Panc1 (cell line): Measurements from ENCODE around the gene CCR1. TPM values are rescaled to one million over a fixed set of nuclear protein-coding genes. Genes with fewer than 3 reads are reported as not detected.
A peak's percentile ranks its signal among the peaks of the same experiment; 100 is the strongest.

ENCODE experiments used
- ATAC-seq: fragments of 200-7000 bp; cut with Tn5 transposase; 2 replicates; pipeline ENCODE4 v1.9.1; 2020; ENCODE audit warnings: mild to moderate bottlenecking, moderate library complexity
- Bru-seq: library from RNA; stranded (reverse); fragments of 400-500 nt; gene quantifications from one replicate; lab custom pipeline; 2021; lab: Mats Ljungman, UMichigan
- BruChase-seq, 2 experiments: library from RNA; stranded (reverse); fragments of 400-500 nt; gene quantifications; one replicate each; lab custom pipeline; 2021; lab: Mats Ljungman, UMichigan
- BruUV-seq: library from RNA; stranded (reverse); fragments of 400-500 nt; replicated peaks from 2 replicates; lab custom pipeline; 2021; lab: Mats Ljungman, UMichigan
- CTCF ChIA-PET: fragments of 300-600 bp; sonication (Branson Sonifier 250); formaldehyde crosslinking; loops from one replicate; lab custom pipeline; 2022; ENCODE audit warnings: antibody characterized with exemption; lab: Charles Lee
- POLR2A ChIA-PET: fragments of 300-600 bp; sonication (Branson Sonifier 250); formaldehyde crosslinking; loops from one replicate; lab custom pipeline; 2022; ENCODE audit warnings: antibody characterized with exemption; lab: Charles Lee
- DNase-seq: peaks from one replicate; pipeline ENCODE4 v3.0.0-alpha.2; 2010; ENCODE audit warnings: low read depth, low spot score
- H3K27ac ChIP-seq: 2 replicates; pipeline ENCODE4 v1.5.1; 2011; ENCODE audit warnings: mild to moderate bottlenecking, low read length, inconsistent platforms
- H3K27me3 ChIP-seq: fragments of 200-500 bp; sonication (Bioruptor generic); 2 replicates; pipeline ENCODE4 v1.6.0; 2014; ENCODE audit warnings: low read length, inconsistent platforms; ENCODE audit not compliant: control insufficient read depth, insufficient read depth
- H3K36me3 ChIP-seq: fragments of 200-500 bp; sonication (Bioruptor generic); 2 replicates; pipeline ENCODE4 v1.5.1; 2014; ENCODE audit warnings: inconsistent platforms, mild to moderate bottlenecking, low read length, moderate library complexity; ENCODE audit not compliant: control insufficient read depth, insufficient read depth
- H3K4me1 ChIP-seq: 2 replicates; pipeline ENCODE4 v1.5.1; 2011; ENCODE audit warnings: inconsistent platforms, mild to moderate bottlenecking, low read length, moderate library complexity; ENCODE audit not compliant: control insufficient read depth, insufficient read depth
- H3K4me3 ChIP-seq, 2 experiments: 2 replicates each; pipeline ENCODE4 v1.5.1; 2011 to 2012; ENCODE audit warnings: low read depth in 2 of 2, low read length in 2 of 2, mild to moderate bottlenecking in 2 of 2, inconsistent platforms in 1 of 2, moderate library complexity in 1 of 2
- H3K9me3 ChIP-seq: fragments of 200-500 bp; sonication (Bioruptor generic); 2 replicates; pipeline ENCODE4 v1.5.1; 2014; ENCODE audit warnings: low read depth, mild to moderate bottlenecking, inconsistent platforms, low read length, moderate library complexity; ENCODE audit not compliant: control insufficient read depth, insufficient read depth
- POLR2AphosphoS5 ChIP-seq: IDR thresholded peaks from 2 replicates; pipeline ENCODE4 v1.6.1; 2012; ENCODE audit warnings: mild to moderate bottlenecking, low read depth, low read length, moderate library complexity
- SIN3A ChIP-seq: IDR thresholded peaks from 2 replicates; pipeline ENCODE4 v1.6.1; 2012; ENCODE audit warnings: low read depth, mild to moderate bottlenecking, low read length, moderate library complexity, borderline replicate concordance; ENCODE audit not compliant: insufficient read depth
- TCF7L2 ChIP-seq: IDR thresholded peaks from 2 replicates; pipeline ENCODE4 v1.6.1; 2011; ENCODE audit warnings: mild to moderate bottlenecking, low read depth, low read length, inconsistent platforms
- in situ Hi-C: cut with HindIII; loops from 2 replicates; pipeline ENCODE4 v1.10.0; 2016; ENCODE audit warnings: low sequenced_read_pairs, low pct_unique_long_range_greater_than_20kb
- intact Hi-C: fragments of 100-400 bp; cut with micrococcal nuclease; formaldehyde crosslinking; loops from one replicate; pipeline ENCODE4 v1.10.0; 2022; ENCODE audit not compliant: unreplicated experiment
- long read RNA-seq: library from polyadenylated mRNA; unstranded; transcript quantifications from one replicate; pipeline ENCODE4 v2.0.0, GENCODE V29; 2021; ENCODE audit not compliant: unreplicated experiment
- polyA plus RNA-seq: library from polyadenylated mRNA; unstranded; fragments of >200 nt; gene quantifications from one replicate; pipeline ENCODE4 v1.2.1, GENCODE V29; 2012; ENCODE audit warnings: missing spikeins; ENCODE audit not compliant: insufficient read length
- total RNA-seq: library from RNA; stranded (reverse); gene quantifications from one replicate; pipeline ENCODE4 v1.2.1, GENCODE V29; 2021; ENCODE audit not compliant: unreplicated experiment
- TF ChIP-seq, protein P1 (sequence below): fragments of 450-650 bp; IDR thresholded peaks from 2 replicates; pipeline ENCODE4 v1.5.1; 2017; ENCODE audit warnings: mild to moderate bottlenecking
- TF ChIP-seq, protein P2 (sequence below), 2 experiments: IDR thresholded peaks; 2 replicates each; pipeline ENCODE4 v1.6.1; 2011 to 2012; ENCODE audit warnings: low read depth in 2 of 2, control low read depth in 1 of 2, low read length in 1 of 2, mild to moderate bottlenecking in 1 of 2, moderate library complexity in 1 of 2; ENCODE audit not compliant: insufficient read depth in 1 of 2

CCR1 gene
- total RNA-seq (not detected), Bru-seq, nascent RNA (not detected), BruChase-seq, experiment 1, labeled RNA remaining after a 2-hour chase (not detected), BruChase-seq, experiment 2, labeled RNA remaining after a 6-hour chase (percentile 11 among the genes with signal in this experiment)
- polyA plus RNA-seq, result not detected
- long read RNA-seq, result 0 reads

DNA sequence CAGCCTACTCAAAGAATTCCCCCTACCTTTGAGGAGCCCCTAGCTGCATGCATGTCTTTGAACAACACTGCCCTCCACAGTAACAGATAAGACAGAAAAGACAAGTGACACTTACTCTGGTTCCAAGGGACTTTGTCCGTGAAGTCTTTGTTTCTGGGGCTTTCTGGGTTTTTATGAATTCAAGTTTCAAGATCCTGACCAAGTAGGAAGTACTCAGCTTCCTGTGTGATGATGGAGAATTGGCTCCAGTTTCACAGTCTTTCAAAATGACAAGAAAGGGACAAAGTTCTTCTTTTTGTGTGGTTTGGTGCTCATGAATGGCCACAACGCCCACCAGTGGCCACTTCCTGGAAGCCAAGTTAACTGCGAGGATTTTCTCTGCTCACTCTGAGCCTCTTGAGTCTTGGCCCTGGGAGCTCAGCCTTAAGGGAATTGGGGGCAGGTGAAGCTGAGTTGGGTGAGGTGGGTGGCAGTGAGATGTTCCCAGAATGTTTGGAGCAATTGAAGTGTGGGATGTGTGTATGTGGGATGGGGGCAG lies at the start of gene CCR1:
CCR1 (minus strand) TSS at position 147 of the 538 bp plus-strand sequence. CDS start 4,000 bp downstream, outside the sequence.
- POLR2A ChIA-PET, result no interaction called here
- DNase-seq, result no peak
- no peaks in the 10 kb centered on the region for H3K9me3 ChIP-seq
- CTCF ChIA-PET, result no interaction called here
- BruUV-seq, result no TSS peak
- H3K27ac ChIP-seq, result no peak within 1 kb of the TSS
- intact Hi-C loops, result no loop called here
- no peak within 1 kb of the TSS for H3K4me3 ChIP-seq
- TF ChIP-seq POLR2AphosphoS5, result no peak
- TF ChIP-seq, protein P1, sequence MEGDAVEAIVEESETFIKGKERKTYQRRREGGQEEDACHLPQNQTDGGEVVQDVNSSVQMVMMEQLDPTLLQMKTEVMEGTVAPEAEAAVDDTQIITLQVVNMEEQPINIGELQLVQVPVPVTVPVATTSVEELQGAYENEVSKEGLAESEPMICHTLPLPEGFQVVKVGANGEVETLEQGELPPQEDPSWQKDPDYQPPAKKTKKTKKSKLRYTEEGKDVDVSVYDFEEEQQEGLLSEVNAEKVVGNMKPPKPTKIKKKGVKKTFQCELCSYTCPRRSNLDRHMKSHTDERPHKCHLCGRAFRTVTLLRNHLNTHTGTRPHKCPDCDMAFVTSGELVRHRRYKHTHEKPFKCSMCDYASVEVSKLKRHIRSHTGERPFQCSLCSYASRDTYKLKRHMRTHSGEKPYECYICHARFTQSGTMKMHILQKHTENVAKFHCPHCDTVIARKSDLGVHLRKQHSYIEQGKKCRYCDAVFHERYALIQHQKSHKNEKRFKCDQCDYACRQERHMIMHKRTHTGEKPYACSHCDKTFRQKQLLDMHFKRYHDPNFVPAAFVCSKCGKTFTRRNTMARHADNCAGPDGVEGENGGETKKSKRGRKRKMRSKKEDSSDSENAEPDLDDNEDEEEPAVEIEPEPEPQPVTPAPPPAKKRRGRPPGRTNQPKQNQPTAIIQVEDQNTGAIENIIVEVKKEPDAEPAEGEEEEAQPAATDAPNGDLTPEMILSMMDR, result peak; percentile 57
- H3K4me1 ChIP-seq, result no peaks in the 10 kb centered on the region
- no peak for ATAC-seq
- H3K27me3 ChIP-seq, result no peaks in the 10 kb centered on the region
- in situ Hi-C loops, result no loop called here
- H3K36me3 ChIP-seq, result no peaks in the 10 kb centered on the region

- in situ Hi-C loops, result no loop called here
- Histone ChIP-seq H3K36me3 (no peaks in the 10 kb centered on the region), H3K9me3 (no peaks in the 10 kb centered on the region), H3K27ac (no peak overlapping the region), H3K27me3 (no peaks in the 10 kb centered on the region), H3K4me3 (no peak overlapping the region), H3K4me1 (no peaks in the 10 kb centered on the region)
- intact Hi-C loops, result no loop called here
- DNase-seq, result no peak
- no peak for ATAC-seq
- POLR2A ChIA-PET, result no interaction called here
- CTCF ChIA-PET, result no interaction called here
- no TSS peak for BruUV-seq
- TF ChIP-seq, protein P2, sequence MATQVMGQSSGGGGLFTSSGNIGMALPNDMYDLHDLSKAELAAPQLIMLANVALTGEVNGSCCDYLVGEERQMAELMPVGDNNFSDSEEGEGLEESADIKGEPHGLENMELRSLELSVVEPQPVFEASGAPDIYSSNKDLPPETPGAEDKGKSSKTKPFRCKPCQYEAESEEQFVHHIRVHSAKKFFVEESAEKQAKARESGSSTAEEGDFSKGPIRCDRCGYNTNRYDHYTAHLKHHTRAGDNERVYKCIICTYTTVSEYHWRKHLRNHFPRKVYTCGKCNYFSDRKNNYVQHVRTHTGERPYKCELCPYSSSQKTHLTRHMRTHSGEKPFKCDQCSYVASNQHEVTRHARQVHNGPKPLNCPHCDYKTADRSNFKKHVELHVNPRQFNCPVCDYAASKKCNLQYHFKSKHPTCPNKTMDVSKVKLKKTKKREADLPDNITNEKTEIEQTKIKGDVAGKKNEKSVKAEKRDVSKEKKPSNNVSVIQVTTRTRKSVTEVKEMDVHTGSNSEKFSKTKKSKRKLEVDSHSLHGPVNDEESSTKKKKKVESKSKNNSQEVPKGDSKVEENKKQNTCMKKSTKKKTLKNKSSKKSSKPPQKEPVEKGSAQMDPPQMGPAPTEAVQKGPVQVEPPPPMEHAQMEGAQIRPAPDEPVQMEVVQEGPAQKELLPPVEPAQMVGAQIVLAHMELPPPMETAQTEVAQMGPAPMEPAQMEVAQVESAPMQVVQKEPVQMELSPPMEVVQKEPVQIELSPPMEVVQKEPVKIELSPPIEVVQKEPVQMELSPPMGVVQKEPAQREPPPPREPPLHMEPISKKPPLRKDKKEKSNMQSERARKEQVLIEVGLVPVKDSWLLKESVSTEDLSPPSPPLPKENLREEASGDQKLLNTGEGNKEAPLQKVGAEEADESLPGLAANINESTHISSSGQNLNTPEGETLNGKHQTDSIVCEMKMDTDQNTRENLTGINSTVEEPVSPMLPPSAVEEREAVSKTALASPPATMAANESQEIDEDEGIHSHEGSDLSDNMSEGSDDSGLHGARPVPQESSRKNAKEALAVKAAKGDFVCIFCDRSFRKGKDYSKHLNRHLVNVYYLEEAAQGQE (IDR thresholded peaks at IDR 0.05; ENCODE audit: insufficient read depth in 1 of 2, low read depth in 2 of 2, low read length in 1 of 2), result no peak
- no peak for TF ChIP-seq TCF7L2
- no peak for TF ChIP-seq POLR2AphosphoS5
- no peak for TF ChIP-seq SIN3A
Measured at GRCh38 chr3:46252980-46253379, 44.9 kb upstream of the CCR1 start.

- Histone ChIP-seq H3K9me3 (no peaks in the 10 kb centered on the region), H3K4me3 (no peak overlapping the region), H3K27me3 (no peaks in the 10 kb centered on the region; the same call in 1 of the 2 replicates), H3K36me3 (no peaks in the 10 kb centered on the region), H3K4me1 (no peaks in the 10 kb centered on the region), H3K27ac (no peak overlapping the region)
- ChIA-PET POLR2A (no interaction called here), CTCF (no interaction called here)
- intact Hi-C loops, result no loop called here
- ATAC-seq (no peak), DNase-seq (no peak)
- in situ Hi-C loops, result no loop called here
- TF ChIP-seq, protein P1, result no peak
- TF ChIP-seq POLR2AphosphoS5 (no peak), SIN3A (no peak), TCF7L2 (no peak)
- TF ChIP-seq, protein P2 (IDR thresholded peaks at IDR 0.05; ENCODE audit: insufficient read depth in 1 of 2, low read depth in 2 of 2, low read length in 1 of 2), result no peak
- no TSS peak for BruUV-seq
Measured at GRCh38 chr3:46245146-46245545, 37.0 kb upstream of the CCR1 start.
